GM13976 (cell line): ENCODE data around the gene ZNF581.

Experiments
- DNase-seq: peaks from one replicate; pipeline ENCODE4 v3.0.0; 2012; ENCODE audit warnings: low spot score
- CTCF ChIP-seq: IDR thresholded peaks from 2 replicates; pipeline ENCODE4 v1.5.1; 2012; ENCODE audit warnings: borderline replicate concordance, mild to moderate bottlenecking; ENCODE audit not compliant: insufficient read depth; ENCODE audit errors: extremely low read depth, missing control alignments, control extremely low read depth
- in situ Hi-C: fragments of 300-500 bp; cut with MboI; formaldehyde crosslinking; loops from one replicate; pipeline ENCODE4 v1.12.0; 2022; ENCODE audit warnings: low sequenced_read_pairs, mixed read lengths, inconsistent platforms; ENCODE audit not compliant: unreplicated experiment

The ZNF581 gene

GRCh38 chr19:55616395-55616875 is 27.0 kb upstream of the ZNF581 start:
- in situ Hi-C loops, result no loop called here
- no peak for TF ChIP-seq CTCF
- no peak for DNase-seq

GRCh38 chr19:55617426-55617825 is 26.0 kb upstream of the ZNF581 start:
- no peak for DNase-seq
- TF ChIP-seq CTCF, result no peak
- in situ Hi-C loops, result no loop called here

GRCh38 chr19:55618426-55618825 is 25.0 kb upstream of the ZNF581 start:
- DNase-seq, result no peak
- in situ Hi-C loops, result no loop called here
- no peak for TF ChIP-seq CTCF

GRCh38 chr19:55619286-55619685 is 24.2 kb upstream of the ZNF581 start:
- in situ Hi-C loops, result no loop called here
- DNase-seq, result no peak
- TF ChIP-seq CTCF, result no peak

- no peak for DNase-seq
- in situ Hi-C loops, result no loop called here
- no peak for TF ChIP-seq CTCF
Observed at GRCh38 chr19:55620410-55621204, 22.8 kb upstream of the ZNF581 start.

GRCh38 chr19:55621205-55621672 is 22.2 kb upstream of the ZNF581 start:
- no peak for TF ChIP-seq CTCF
- in situ Hi-C loops, result no loop called here
- DNase-seq, result no peak

- TF ChIP-seq CTCF, result no peak
- DNase-seq, result no peak
- in situ Hi-C loops, result no loop called here
Observed at GRCh38 chr19:55621673-55622231, 21.7 kb upstream of the ZNF581 start.
